Activated naive CD4-positive, alpha-beta T cell treated with anti-CD3 and anti-CD28 coated beads, Interleukin-2, amount 50 U/mL, for 24 hours (primary cell): ENCODE measurements around the gene TMEM164.

Experiments
- H3K27ac Mint-ChIP-seq: one replicate; pipeline ENCODE4 v1.8.0; 2021; ENCODE audit warnings: mild to moderate bottlenecking, mixed read lengths
- H3K27me3 Mint-ChIP-seq: one replicate; pipeline ENCODE4 v1.8.0; 2021; ENCODE audit warnings: mixed read lengths
- H3K36me3 Mint-ChIP-seq: one replicate; pipeline ENCODE4 v1.8.0; 2021; ENCODE audit warnings: mixed read lengths
- H3K4me1 Mint-ChIP-seq: one replicate; pipeline ENCODE4 v1.8.0; 2021; ENCODE audit warnings: mixed read lengths
- H3K4me3 Mint-ChIP-seq: one replicate; pipeline ENCODE4 v1.8.0; 2021; ENCODE audit warnings: mild to moderate bottlenecking, mixed read lengths
- H3K9me3 Mint-ChIP-seq: one replicate; pipeline ENCODE4 v1.8.0; 2021; ENCODE audit warnings: mixed read lengths

Gene TMEM164

DNA sequence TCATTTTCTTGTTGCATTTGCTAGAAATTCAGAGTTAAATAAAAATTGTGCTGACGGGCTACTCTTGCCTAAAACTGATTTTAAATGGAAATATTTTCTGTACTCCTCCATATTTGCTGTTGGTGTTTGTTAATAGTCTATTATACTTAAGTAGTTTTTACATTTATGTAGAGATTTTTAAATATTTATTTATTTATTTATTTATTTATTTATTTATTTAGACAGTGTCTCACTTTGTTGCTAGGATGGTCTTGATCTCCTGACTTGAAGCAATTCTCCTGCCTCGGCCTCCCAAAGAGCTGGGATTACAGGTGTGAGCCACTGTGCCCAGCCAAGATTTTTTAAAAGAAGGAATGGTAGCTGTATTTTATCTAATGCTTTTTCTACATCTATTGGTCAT lies 68.1 kb downstream of the TMEM164 start:
- no peak overlapping the region for H3K27ac Mint-ChIP-seq

GRCh38 chrX:110081320-110081719 lies 78.4 kb downstream of the TMEM164 start:
- Mint-ChIP-seq H3K36me3 (peaks cover 9% of the 10 kb centered on the region), H3K27ac (no peak overlapping the region), H3K27me3 (no peaks in the 10 kb centered on the region), H3K9me3 (no peaks in the 10 kb centered on the region), H3K4me1 (peaks cover 10% of the 10 kb centered on the region), H3K4me3 (no peak overlapping the region)

More for the DNA sequence above, 68.1 kb downstream of the TMEM164 start:
- Mint-ChIP-seq H3K9me3 (no peaks in the 10 kb centered on the region), H3K4me1 (no peaks in the 10 kb centered on the region), H3K36me3 (peaks cover 18% of the 10 kb centered on the region), H3K4me3 (no peak overlapping the region), H3K27me3 (no peaks in the 10 kb centered on the region)

- Mint-ChIP-seq H3K4me3 (no peak overlapping the region), H3K4me1 (peaks cover 14% of the 10 kb centered on the region), H3K27me3 (no peaks in the 10 kb centered on the region), H3K9me3 (no peaks in the 10 kb centered on the region), H3K36me3 (peaks cover 7% of the 10 kb centered on the region), H3K27ac (no peak overlapping the region)
Observed at GRCh38 chrX:110081740-110082139, 78.8 kb downstream of the TMEM164 start.

DNA sequence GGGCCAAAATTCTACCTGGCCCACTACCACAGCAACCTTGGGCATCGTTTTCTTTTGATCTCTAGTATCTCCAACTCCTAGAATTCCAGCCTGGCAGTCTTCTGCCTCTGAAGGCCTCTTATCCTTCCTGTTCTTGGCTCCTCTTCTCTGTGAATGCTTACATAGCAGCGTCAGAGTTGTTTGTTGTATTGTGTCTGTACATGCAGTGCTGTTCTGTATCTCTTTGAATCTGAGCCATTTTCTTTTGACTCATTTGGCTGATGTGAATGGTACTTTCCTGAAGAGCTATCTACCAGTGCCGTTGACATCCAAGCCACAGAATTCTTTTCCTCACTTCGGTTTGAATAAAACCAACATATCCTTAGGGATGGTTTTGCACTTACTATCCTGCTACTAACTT lies 79.2 kb downstream of the TMEM164 start:
- Mint-ChIP-seq H3K4me3 (no peak overlapping the region), H3K27ac (peak overlapping the region; percentile 73)

GRCh38 chrX:110086162-110086915 lies 83.4 kb downstream of the TMEM164 start:
- no peaks in the 10 kb centered on the region for H3K27me3 Mint-ChIP-seq
- H3K4me1 Mint-ChIP-seq = peaks cover 28% of the 10 kb centered on the region
- no peak overlapping the region for H3K27ac Mint-ChIP-seq
- H3K36me3 Mint-ChIP-seq = peaks cover 2% of the 10 kb centered on the region
- no peaks in the 10 kb centered on the region for H3K9me3 Mint-ChIP-seq
- no peak overlapping the region for H3K4me3 Mint-ChIP-seq

More for the DNA sequence above, 79.2 kb downstream of the TMEM164 start:
- Mint-ChIP-seq H3K4me1 (peaks cover 17% of the 10 kb centered on the region), H3K9me3 (no peaks in the 10 kb centered on the region), H3K36me3 (peaks cover 6% of the 10 kb centered on the region), H3K27me3 (no peaks in the 10 kb centered on the region)

DNA sequence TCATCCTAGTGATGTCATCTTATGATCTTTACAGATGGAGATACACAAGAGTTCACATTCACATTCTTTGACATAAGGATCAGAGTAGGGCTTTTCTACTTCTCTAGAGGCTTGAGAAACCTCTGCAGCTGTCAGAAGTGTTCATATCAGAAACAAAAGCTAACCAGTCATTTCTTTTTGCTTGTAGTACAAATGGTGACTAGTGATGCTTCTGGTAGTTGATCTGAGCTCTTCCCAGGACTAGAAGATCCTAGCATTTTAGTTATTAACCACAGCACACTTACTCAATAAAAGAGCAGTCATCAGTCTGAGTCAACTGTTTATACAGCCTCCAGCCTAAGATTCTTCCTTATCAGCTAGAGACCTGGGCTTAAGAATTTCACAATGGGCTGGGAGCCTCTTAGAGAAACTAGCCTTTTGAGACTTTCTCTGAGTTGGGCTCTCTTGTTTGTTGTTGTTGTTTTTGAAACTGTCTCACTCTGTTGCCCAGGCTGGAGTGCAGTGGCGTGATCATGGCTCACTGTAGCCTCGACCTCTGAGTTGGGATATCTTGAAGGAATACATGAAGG lies 84.1 kb downstream of the TMEM164 start:
- Mint-ChIP-seq H3K9me3 (no peaks in the 10 kb centered on the region), H3K4me3 (no peak overlapping the region), H3K27me3 (no peaks in the 10 kb centered on the region), H3K36me3 (peaks cover 2% of the 10 kb centered on the region), H3K4me1 (peaks cover 28% of the 10 kb centered on the region), H3K27ac (no peak overlapping the region)

GRCh38 chrX:110087485-110088356 lies 84.8 kb downstream of the TMEM164 start:
- H3K36me3 Mint-ChIP-seq = peaks cover 2% of the 10 kb centered on the region
- H3K27me3 Mint-ChIP-seq = no peaks in the 10 kb centered on the region
- no peaks in the 10 kb centered on the region for H3K9me3 Mint-ChIP-seq
- H3K4me3 Mint-ChIP-seq = no peak overlapping the region
- H3K27ac Mint-ChIP-seq = no peak overlapping the region
- H3K4me1 Mint-ChIP-seq = peaks cover 28% of the 10 kb centered on the region

DNA sequence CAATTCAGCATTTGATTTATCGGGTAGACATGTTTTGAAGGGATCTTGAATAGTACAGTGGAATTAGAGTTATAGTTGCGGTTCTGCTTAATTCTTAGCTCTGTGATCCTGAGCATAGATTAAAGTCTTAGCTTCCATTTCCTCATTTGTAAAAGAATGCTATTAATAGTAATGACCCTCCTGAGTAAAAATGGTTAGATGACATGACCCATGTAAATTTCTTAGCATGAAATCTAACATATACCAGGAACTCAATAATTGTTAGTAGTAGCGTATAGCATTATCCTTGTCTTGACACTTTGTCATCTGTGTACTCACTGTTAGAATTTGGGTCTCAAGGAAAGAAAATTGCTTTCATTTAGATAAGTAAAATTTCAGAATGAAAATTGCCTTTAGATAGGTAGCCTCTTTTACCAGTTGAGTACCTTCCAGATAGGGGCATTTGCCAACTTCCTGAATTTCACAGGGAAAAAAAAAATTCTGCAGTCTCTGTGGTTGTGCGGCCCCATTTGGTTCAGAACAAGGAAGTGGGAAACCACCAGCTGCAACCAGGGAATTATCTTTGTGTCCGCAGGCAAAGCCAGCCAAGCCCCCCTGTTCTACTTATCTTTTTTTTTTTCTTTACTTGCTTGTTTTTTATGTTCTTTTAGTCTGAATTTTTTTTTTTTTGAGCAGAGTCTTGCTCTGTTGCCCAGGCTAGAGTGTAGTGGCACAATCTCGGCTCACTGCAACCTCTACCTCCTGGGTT lies 86.9 kb downstream of the TMEM164 start:
- Mint-ChIP-seq H3K27me3 (no peaks in the 10 kb centered on the region), H3K9me3 (no peaks in the 10 kb centered on the region), H3K27ac (no peak overlapping the region), H3K4me3 (no peak overlapping the region), H3K36me3 (peaks cover 10% of the 10 kb centered on the region), H3K4me1 (peaks cover 28% of the 10 kb centered on the region)

DNA sequence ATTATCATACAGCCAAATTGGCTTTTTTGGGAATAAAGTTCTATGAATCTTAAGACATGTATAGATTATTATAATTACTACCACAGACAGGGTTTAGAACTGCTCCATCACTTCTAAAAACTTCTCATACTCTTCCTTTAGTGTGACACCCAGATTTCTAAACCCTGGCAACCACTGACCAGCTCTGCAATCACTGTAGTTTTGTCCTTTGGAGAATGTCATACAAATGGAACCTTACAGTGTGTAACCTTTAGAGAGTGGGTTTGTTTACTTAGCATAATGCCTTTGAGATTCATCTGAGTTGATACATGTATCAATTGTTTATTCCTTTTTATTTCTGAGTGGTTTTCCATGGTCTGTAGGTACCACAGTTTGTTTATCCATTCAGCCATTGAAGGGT lies 95.0 kb downstream of the TMEM164 start:
- no peaks in the 10 kb centered on the region for H3K9me3 Mint-ChIP-seq
- H3K4me3 Mint-ChIP-seq = no peak overlapping the region
- H3K27me3 Mint-ChIP-seq = no peaks in the 10 kb centered on the region
- no peaks in the 10 kb centered on the region for H3K4me1 Mint-ChIP-seq
- H3K36me3 Mint-ChIP-seq = peaks cover 16% of the 10 kb centered on the region
- no peak overlapping the region for H3K27ac Mint-ChIP-seq

DNA sequence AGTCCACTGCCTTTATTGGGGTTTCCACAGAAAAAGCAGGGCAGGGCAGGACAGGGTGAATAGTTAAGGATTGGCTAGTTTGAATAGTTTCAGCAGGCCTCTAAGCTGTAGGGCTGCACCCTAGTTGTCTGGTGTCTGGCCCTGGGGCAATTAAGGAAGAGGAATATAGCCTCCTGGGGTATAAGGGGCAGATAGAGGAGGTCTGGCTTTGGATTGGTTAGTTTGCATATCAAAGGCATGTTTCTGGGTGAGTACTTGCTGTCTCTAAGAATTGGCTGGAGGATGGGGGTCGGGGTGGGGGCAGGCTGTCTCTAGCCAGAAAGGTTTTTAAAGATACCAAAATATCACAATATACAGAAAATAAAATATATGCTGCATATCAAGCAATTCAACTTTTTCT lies 100.4 kb downstream of the TMEM164 start:
- H3K4me3 Mint-ChIP-seq = no peak overlapping the region
- no peaks in the 10 kb centered on the region for H3K9me3 Mint-ChIP-seq
- no peaks in the 10 kb centered on the region for H3K4me1 Mint-ChIP-seq
- H3K27ac Mint-ChIP-seq = no peak overlapping the region
- no peaks in the 10 kb centered on the region for H3K27me3 Mint-ChIP-seq
- H3K36me3 Mint-ChIP-seq = peaks cover 6% of the 10 kb centered on the region

GRCh38 chrX:110104078-110104477 lies 101.2 kb downstream of the TMEM164 start:
- Mint-ChIP-seq H3K9me3 (no peaks in the 10 kb centered on the region), H3K4me3 (no peak overlapping the region)

DNA sequence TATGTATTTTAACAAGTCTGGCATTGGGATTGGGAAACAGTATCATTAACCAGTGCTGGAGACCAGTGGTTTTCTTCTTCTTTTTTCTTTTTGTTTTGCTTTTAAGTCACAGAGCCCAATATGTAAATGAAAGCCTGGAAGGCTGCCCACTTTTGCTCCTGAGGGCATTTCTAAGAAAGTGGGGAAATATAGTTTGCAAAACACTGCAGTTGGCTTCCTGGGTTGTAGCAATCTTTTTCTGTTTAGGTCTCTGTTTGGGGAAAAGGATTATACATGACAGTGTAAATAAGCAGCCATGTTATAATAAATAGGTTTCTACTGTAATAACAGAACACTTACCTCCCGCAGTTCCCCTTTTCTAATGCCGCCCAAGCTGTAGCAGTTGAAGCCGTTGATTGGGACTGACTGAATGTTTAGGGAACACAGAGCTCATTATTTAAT lies 105.5 kb downstream of the TMEM164 start:
- Mint-ChIP-seq H3K9me3 (no peaks in the 10 kb centered on the region), H3K27ac (no peak overlapping the region), H3K4me1 (no peaks in the 10 kb centered on the region), H3K27me3 (no peaks in the 10 kb centered on the region), H3K4me3 (no peak overlapping the region), H3K36me3 (peaks cover 3% of the 10 kb centered on the region)

More at GRCh38 chrX:110104078-110104477, 101.2 kb downstream of the TMEM164 start:
- H3K4me1 Mint-ChIP-seq = no peaks in the 10 kb centered on the region
- no peaks in the 10 kb centered on the region for H3K27me3 Mint-ChIP-seq
- H3K36me3 Mint-ChIP-seq = peaks cover 6% of the 10 kb centered on the region
- no peak overlapping the region for H3K27ac Mint-ChIP-seq

- no peaks in the 10 kb centered on the region for H3K9me3 Mint-ChIP-seq
Observed at GRCh38 chrX:110114260-110114776, 111.4 kb downstream of the TMEM164 start.

GRCh38 chrX:110116066-110116980 lies 113.4 kb downstream of the TMEM164 start:
- no peaks in the 10 kb centered on the region for H3K9me3 Mint-ChIP-seq
- H3K27me3 Mint-ChIP-seq = no peaks in the 10 kb centered on the region
- peaks cover 14% of the 10 kb centered on the region for H3K36me3 Mint-ChIP-seq
- H3K4me3 Mint-ChIP-seq = no peak overlapping the region
- no peak overlapping the region for H3K27ac Mint-ChIP-seq
- H3K4me1 Mint-ChIP-seq = no peaks in the 10 kb centered on the region

More at GRCh38 chrX:110114260-110114776, 111.4 kb downstream of the TMEM164 start:
- no peak overlapping the region for H3K4me3 Mint-ChIP-seq
- H3K36me3 Mint-ChIP-seq = peaks cover 9% of the 10 kb centered on the region
- H3K27me3 Mint-ChIP-seq = no peaks in the 10 kb centered on the region
- no peak overlapping the region for H3K27ac Mint-ChIP-seq
- H3K4me1 Mint-ChIP-seq = no peaks in the 10 kb centered on the region
